HCT116 (cell line): ENCODE measurements around the gene ACBD4. TPM values are rescaled to one million over a fixed set of nuclear protein-coding genes. Genes with fewer than 3 reads are reported as not detected.

Source experiments
- ATAC-seq: fragments of 200-7000 bp; cut with Tn5 transposase; 2 replicates; pipeline ENCODE4 v1.9.1; 2020; ENCODE audit warnings: mild to moderate bottlenecking, moderate library complexity
- BruUV-seq: library from RNA; stranded (reverse); fragments of 400-500 nt; replicated peaks from 2 replicates; lab custom pipeline; 2021; lab: Mats Ljungman, UMichigan
- CTCF ChIA-PET: fragments of 300-600 bp; sonication (Branson Sonifier 250); formaldehyde crosslinking; loops from one replicate; lab custom pipeline; 2021; ENCODE audit warnings: antibody characterized with exemption; lab: Charles Lee
- POLR2A ChIA-PET: fragments of 300-600, 350-600 bp; sonication (Branson Sonifier 250); formaldehyde crosslinking; loops from one replicate; lab custom pipeline; 2021; ENCODE audit warnings: antibody characterized with exemption; lab: Charles Lee
- RAD21 ChIA-PET, 2 experiments: fragments of 300-600 bp; sonication (Branson Sonifier 250); formaldehyde crosslinking; loops; one replicate each; lab custom pipeline; 2023; ENCODE audit warnings: low total read pairs in 2 of 2; ENCODE audit not compliant: uncharacterized antibody in 2 of 2, unreplicated experiment in 2 of 2, low non-redundant PET in 1 of 2; lab: Charles Lee
- DNase-seq: peaks from one replicate; pipeline ENCODE4 v3.0.0-alpha.2; 2010; ENCODE audit warnings: low read depth, low spot score
- H2AFZ ChIP-seq: fragments of 200-600 bp; shearing (Covaris generic), sonication (generic); 2 replicates; pipeline ENCODE4 v1.6.1; 2017; ENCODE audit warnings: low read depth, mixed run types, mixed read lengths, antibody characterized with exemption, low read length; ENCODE audit not compliant: poor library complexity, severe bottlenecking
- H3K27ac ChIP-seq: 2 replicates; pipeline ENCODE4 v1.5.1; 2012; ENCODE audit warnings: low read depth, low read length
- H3K27me3 ChIP-seq: fragments of 200-600 bp; sonication (generic); 2 replicates; pipeline ENCODE4 v1.6.1; 2016; ENCODE audit warnings: mixed run types, low read length, mixed read lengths; ENCODE audit not compliant: insufficient read depth
- H3K36me3 ChIP-seq, 2 experiments: fragments of 200-500 bp in 1 of 2; fragments of 200-600 bp in 1 of 2; sonication (Bioruptor generic) in 1 of 2; sonication (generic) in 1 of 2; 2 replicates each; pipeline versions ENCODE4 v1.5.1 to v1.6.1; 2014 to 2016; ENCODE audit warnings: low read length in 2 of 2, inconsistent platforms in 1 of 2, mixed read lengths in 1 of 2, mixed run types in 1 of 2; ENCODE audit not compliant: insufficient read depth in 2 of 2, control insufficient read depth in 1 of 2
- H3K4me1 ChIP-seq, 2 experiments: fragments of 200-600 bp in 1 of 2; sonication (generic) in 1 of 2; 2 replicates each; pipeline versions ENCODE4 v1.5.1 to v1.6.1; 2012 to 2017; ENCODE audit warnings: low read length in 2 of 2, inconsistent platforms in 1 of 2, mild to moderate bottlenecking in 1 of 2, mixed read lengths in 1 of 2, mixed run types in 1 of 2, moderate library complexity in 1 of 2; ENCODE audit not compliant: insufficient read depth in 2 of 2, control insufficient read depth in 1 of 2
- H3K4me2 ChIP-seq: fragments of 200-600 bp; sonication (generic); 2 replicates; pipeline ENCODE4 v1.6.1; 2017; ENCODE audit warnings: mixed run types, low read length, mixed read lengths
- H3K4me3 ChIP-seq, 2 experiments: fragments of 200-600 bp in 1 of 2; sonication (generic) in 1 of 2; replicated peaks in 1 of 2; 2 replicates each; pipeline ENCODE4 v1.5.1; 2011 to 2016; ENCODE audit warnings: low read length in 2 of 2, control low read depth in 1 of 2, low read depth in 1 of 2, mild to moderate bottlenecking in 1 of 2, mixed read lengths in 1 of 2, mixed run types in 1 of 2
- H3K79me2 ChIP-seq: fragments of 200-600 bp; sonication (generic); 2 replicates; pipeline ENCODE4 v1.6.1; 2017; ENCODE audit warnings: mild to moderate bottlenecking, mixed run types, low read length, moderate library complexity, mixed read lengths; ENCODE audit not compliant: insufficient read depth
- H3K9ac ChIP-seq: fragments of 200-600 bp; sonication (generic); 2 replicates; pipeline ENCODE4 v1.6.1; 2016; ENCODE audit warnings: low read length, mixed read lengths
- H3K9me2 ChIP-seq: fragments of 200-600 bp; sonication (generic), shearing (Covaris generic); 2 replicates; pipeline ENCODE4 v1.6.1; 2017; ENCODE audit warnings: mixed run types, mild to moderate bottlenecking, moderate library complexity; ENCODE audit not compliant: insufficient read depth
- H3K9me3 ChIP-seq, 2 experiments: fragments of 200-500 bp in 1 of 2; fragments of 200-600 bp in 1 of 2; sonication (Bioruptor generic) in 1 of 2; sonication (generic) in 1 of 2; 2 replicates each; pipeline ENCODE4 v1.6.1; 2014 to 2017; ENCODE audit warnings: low read length in 2 of 2, mixed read lengths in 2 of 2, inconsistent platforms in 1 of 2, low read depth in 1 of 2, mild to moderate bottlenecking in 1 of 2, mixed run types in 1 of 2, moderate library complexity in 1 of 2; ENCODE audit not compliant: control insufficient read depth in 1 of 2, insufficient read depth in 1 of 2
- H4K20me1 ChIP-seq: fragments of 200-600 bp; sonication (generic), shearing (Covaris generic); 2 replicates; pipeline ENCODE4 v1.6.1; 2017; ENCODE audit warnings: mixed run types, mild to moderate bottlenecking, moderate library complexity; ENCODE audit not compliant: insufficient read depth
- ATF3 ChIP-seq: IDR thresholded peaks from 2 replicates; pipeline ENCODE4 v1.6.1; 2012
- CBX3 ChIP-seq: IDR thresholded peaks from 2 replicates; pipeline ENCODE4 v1.6.1; 2012; ENCODE audit warnings: low read depth
- CTCF ChIP-seq, 3 experiments: fragments of 200-600 bp in 1 of 3; sonication (generic) in 1 of 3; IDR thresholded peaks in 2 of 3; conservative IDR thresholded peaks in 1 of 3; 2 replicates each; pipeline ENCODE4 v1.5.1; 2012 to 2017; ENCODE audit warnings: low read depth in 2 of 3, low read length in 2 of 3, antibody characterized with exemption in 1 of 3, borderline replicate concordance in 1 of 3, control low read depth in 1 of 3, mild to moderate bottlenecking in 1 of 3, mixed read lengths in 1 of 3, mixed run types in 1 of 3, moderate library complexity in 1 of 3; ENCODE audit not compliant: insufficient read depth in 1 of 3
- ELF1 ChIP-seq: IDR thresholded peaks from 2 replicates; pipeline ENCODE4 v1.6.1; 2012; ENCODE audit warnings: low read depth, borderline replicate concordance
- EZH2 ChIP-seq: fragments of 200-600 bp; sonication (generic); IDR thresholded peaks from 2 replicates; pipeline ENCODE4 v1.6.1; 2017; ENCODE audit warnings: antibody characterized with exemption, mixed run types
- RAD21 ChIP-seq: IDR thresholded peaks from 2 replicates; pipeline ENCODE4 v1.6.1; 2012; ENCODE audit warnings: low read depth, mild to moderate bottlenecking
- ZFX ChIP-seq: fragments of 450-650 bp; IDR thresholded peaks from 2 replicates; pipeline ENCODE4 v1.6.1; 2017
- intact Hi-C: fragments of 100-400 bp; cut with micrococcal nuclease; formaldehyde crosslinking; loops from 2 replicates; pipeline ENCODE4 v1.10.0; 2022
- total RNA-seq: library from RNA; stranded (reverse); gene quantifications from one replicate; pipeline ENCODE4 v1.2.1, GENCODE V29; 2021; ENCODE audit not compliant: unreplicated experiment

The ACBD4 gene
- total RNA-seq, 1 experiment from 2014 or later: 13.6 TPM

- TF ChIP-seq CTCF (IDR thresholded peaks at IDR 0.05 in 2 of 3, conservative IDR thresholded peaks at IDR 0.05 in 1 of 3; ENCODE audit: borderline replicate concordance in 1 of 3, insufficient read depth in 1 of 3, low read depth in 2 of 3, low read length in 2 of 3): no peak
- TF ChIP-seq EZH2: no peak
- TF ChIP-seq CBX3: no peak
- no peak for TF ChIP-seq ELF1
Measured at GRCh38 chr17:45175759-45176115, 40.2 kb downstream of the ACBD4 start (continued).

- no peaks in the 10 kb centered on the region for H3K36me3 ChIP-seq
- H3K4me3 ChIP-seq: no peak overlapping the region
- CTCF ChIA-PET: no interaction called here
- no peak overlapping the region for H2AFZ ChIP-seq
- H3K27me3 ChIP-seq: no peaks in the 10 kb centered on the region
- H3K9me3 ChIP-seq: no peaks in the 10 kb centered on the region
- DNase-seq (no peak), ATAC-seq (no peak)
- H3K4me2 ChIP-seq: no peak overlapping the region
- no TSS peak for BruUV-seq
- no peak overlapping the region; the same call in 1 of the 2 replicates for H3K27ac ChIP-seq
- POLR2A ChIA-PET: interaction anchor here (1.0 to 7.0 kb wide), 3 partner anchors 16 to 29 kb away, joined by 3 to 176 read pairs (median 21); partner anchors contain the start of genes HEXIM1 and HEXIM2
- no peak overlapping the region for H3K9ac ChIP-seq
- H3K4me1 ChIP-seq: peaks cover 43 to 48% of the 10 kb centered on the region in 2 experiments
- RAD21 ChIA-PET: no interaction called here
- intact Hi-C loops: no loop called here
- TF ChIP-seq RAD21: no peak
- no peak for TF ChIP-seq ATF3
- TF ChIP-seq ZFX: no peak
- H3K79me2 ChIP-seq: no peaks in the 10 kb centered on the region
- H3K9me2 ChIP-seq: no peaks in the 10 kb centered on the region
- no peaks in the 10 kb centered on the region for H4K20me1 ChIP-seq
Measured at GRCh38 chr17:45177563-45177962, 42.1 kb downstream of the ACBD4 start.
